ENCODE results near the gene SEC14L6.

The SEC14L6 gene

DNA sequence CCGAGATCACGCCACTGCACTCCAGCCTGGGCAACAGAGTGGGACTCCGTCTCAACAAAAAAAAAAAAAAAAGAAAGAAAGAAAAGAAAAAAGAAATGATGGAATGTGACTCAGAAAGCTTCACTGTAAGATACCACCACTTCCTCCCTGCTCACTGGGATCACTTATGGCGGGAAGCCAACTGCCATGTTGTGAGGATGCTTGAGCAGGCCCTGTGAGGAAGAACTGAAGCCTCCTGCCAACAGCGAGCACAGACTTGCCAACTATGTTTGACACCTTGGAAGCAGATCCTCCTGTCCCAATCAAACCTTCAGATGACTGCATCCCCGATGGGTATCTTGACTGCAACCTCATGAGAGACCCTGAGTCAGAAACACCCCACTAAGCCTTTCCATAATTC is 8.3 kb downstream of the SEC14L6 start:
- in situ Hi-C loops (cut with MboI; ENCODE audit: low sequenced_read_pairs), result no loop called here

DNA sequence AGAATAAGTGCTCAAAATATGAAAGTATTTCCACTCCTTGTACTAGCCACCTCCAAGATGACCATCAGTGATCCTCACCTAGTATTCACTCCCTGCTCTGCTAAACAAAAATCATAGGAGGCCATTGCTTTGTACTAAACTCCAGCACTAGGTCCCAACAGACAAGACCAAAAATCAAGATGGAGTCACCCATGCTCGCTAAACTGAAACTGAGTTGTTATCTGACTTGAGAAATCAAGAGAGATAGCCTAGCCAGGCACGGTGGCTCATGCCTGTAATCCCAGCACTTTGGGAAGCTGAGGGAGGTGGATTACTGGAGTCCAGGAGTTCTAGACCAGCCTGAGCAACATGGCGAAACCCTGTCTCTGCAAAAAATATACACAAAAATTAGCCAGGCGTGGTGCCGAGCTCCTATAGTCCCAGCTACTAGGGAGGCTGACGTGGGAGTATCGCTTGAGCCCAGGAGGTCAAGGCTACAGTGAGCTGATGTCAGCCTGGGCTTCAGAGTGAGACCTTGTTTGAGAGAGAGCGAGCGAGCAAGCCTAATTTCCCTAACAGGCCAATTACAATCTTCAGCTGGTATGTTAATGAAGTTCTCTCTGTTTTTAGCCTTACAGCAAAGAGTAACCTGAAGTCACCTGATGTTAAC is 9.3 kb downstream of the SEC14L6 start:
- in situ Hi-C loops (cut with MboI; ENCODE audit: low sequenced_read_pairs), result no loop called here

DNA sequence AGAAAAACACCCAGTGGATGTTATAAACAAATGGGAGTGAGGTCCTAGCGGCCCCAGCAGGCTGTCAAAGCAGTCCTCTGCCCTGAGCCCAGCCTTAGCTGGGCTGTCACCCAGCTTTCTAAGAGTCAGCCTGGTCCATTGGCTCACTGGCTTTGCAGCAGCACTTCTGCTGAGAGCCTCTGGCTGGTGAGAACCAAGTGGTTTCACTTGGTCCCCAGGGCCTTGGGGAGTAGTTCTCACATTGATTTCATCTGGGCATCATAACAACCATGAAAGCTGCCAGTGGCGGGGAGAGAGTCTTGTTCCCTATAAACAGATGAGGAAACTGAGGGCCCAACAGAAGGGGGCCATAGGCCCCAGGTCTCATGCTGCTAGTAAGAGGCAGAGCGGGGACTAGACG is 11.4 kb downstream of the SEC14L6 start:
- in situ Hi-C loops (cut with MboI; ENCODE audit: low sequenced_read_pairs), result no loop called here

DNA sequence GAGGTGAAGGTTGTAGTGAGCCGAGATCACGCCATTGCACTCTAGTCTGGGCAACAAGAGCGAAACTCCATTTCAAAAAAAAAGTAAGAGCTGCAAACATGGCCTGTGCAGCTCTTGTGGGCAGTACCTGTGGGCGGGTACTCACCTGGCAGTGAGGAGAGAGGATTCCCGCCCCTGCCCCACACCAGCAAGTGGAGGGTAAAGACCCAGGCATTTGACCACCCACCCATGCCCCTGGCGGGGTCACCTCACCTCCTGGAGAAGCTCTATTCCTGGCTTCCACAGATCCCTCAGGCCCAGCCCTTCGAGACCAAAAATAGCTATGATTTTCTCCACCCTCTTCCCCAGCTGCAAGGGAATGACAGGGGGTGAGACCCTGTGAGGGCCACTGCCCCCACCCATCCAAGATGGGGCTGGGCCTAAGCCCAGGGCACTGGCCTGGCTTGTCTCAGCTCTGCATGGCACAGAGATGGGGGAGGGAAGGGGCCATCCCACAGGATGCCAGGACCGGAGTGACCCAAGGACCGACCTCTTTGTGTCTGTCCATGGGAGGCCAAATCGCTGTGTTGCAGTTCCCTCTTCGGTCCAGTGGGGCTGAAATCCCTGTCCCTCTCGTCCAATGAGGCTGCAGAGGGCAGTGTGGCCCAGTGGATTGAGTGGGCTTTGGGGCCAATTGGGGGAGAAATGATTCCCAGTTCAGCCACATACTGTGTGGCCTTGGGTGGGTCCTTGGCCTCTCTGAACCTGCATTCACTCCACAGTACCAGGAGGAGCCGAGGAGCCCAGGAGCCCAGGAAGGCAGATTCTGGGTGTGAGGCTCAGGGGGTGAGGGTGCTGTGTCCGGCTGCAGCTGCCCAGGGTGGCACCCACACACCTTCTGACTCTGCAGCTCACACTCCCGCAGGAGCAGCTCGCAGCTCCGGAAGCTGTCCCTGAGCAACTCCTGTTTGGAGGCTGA is 14.6 kb downstream of the SEC14L6 start:
- in situ Hi-C loops (cut with MboI; ENCODE audit: low sequenced_read_pairs), result no loop called here

DNA sequence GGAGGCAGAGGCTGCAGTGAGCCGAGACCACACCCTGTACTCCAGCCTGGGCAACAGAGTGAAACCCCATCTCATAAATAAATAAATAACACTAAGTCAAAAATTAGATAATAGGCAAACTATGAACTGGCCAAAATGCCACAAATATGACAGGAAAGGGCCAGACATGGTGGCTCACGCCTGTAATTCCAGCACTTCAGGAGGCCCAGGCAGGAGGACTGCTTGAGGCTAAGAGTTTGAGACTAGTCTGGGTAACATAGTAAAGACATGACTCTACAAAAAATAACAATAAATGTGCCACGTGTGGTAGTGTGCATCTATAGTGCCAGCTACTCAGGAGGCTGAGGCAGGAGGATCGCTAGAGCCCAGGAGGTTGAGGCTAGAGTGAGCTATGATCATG is 19.9 kb downstream of the SEC14L6 start:
- in situ Hi-C loops (cut with MboI; ENCODE audit: low sequenced_read_pairs), result no loop called here

DNA sequence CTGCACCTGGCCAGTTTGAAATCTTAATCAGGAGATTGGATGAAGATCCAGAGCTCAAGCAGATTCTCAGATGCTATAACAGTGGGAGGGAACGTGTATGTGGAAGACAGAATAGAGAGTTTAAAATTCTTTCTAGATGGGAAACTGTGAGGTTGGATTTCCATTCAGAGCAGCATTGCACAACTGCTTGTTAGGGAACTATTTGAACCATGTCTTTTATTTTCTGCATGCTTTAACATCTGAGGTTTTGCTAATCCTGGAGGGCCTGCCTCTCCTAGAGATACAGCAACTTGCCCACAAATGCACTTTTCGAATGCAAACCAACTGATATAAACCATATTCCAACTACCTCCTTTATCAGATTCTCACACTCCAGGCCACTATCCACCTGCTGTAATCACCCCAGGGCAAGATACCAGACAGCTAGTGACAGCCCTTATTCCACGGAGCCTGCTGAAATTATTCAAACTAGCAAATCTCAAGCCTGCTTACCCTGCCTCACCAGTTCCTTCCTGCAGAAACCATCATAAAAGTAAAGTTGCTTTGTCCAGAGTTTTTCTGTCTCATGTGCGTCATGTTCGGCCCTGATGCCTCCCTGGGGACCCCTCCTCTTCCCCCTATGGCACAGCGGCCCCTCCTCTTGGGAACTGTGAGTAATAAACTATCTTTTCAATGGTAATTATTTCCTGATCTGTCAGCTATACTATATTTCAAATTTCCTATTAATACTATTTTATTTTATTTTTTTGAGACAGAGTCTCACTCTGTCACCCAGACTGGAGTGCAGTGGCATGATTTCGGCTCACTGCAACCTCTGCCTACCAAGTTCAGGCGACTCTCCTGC is 22.7 kb downstream of the SEC14L6 start:
- in situ Hi-C loops (cut with MboI; ENCODE audit: low sequenced_read_pairs), result no loop called here

DNA sequence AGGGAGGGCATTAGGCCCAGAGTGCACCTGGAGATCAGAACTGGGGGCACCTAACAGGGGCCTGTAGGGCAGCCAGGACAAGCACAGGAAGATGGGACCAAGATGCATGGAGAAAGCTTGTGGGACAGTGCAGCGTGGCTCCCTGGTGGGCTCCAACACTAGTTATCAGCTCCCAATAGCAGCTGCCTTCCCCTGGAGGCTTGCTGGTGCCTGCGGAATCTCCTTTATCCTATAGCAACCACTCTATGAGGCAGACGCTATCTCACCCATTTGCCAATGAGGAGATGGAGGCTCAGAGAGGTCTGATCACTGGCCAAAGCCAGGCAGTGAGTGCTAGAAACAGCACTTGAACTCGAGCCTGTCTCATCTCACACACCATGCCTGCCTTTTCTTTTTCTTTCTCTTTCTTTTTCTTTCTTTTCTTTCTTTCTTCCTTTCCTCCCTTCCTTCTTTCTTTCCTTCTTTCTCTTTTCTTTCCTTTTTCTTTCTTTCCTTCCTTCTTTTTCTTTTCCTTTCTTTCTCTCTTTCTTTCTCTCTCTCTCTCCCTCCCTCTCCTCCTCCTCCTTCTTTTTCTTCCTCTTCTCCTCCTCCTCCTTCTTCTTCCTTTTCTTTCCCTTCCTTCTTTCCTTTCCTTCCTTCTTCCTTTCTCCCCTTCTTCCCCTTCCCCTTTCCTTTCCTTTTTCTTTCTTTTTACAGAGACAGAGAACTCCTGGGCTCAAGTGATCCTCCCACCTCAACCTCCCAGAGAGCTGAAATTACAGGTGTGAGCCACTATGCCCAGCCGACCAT is 25.0 kb downstream of the SEC14L6 start:
- in situ Hi-C loops (cut with MboI; ENCODE audit: low sequenced_read_pairs), result no loop called here

DNA sequence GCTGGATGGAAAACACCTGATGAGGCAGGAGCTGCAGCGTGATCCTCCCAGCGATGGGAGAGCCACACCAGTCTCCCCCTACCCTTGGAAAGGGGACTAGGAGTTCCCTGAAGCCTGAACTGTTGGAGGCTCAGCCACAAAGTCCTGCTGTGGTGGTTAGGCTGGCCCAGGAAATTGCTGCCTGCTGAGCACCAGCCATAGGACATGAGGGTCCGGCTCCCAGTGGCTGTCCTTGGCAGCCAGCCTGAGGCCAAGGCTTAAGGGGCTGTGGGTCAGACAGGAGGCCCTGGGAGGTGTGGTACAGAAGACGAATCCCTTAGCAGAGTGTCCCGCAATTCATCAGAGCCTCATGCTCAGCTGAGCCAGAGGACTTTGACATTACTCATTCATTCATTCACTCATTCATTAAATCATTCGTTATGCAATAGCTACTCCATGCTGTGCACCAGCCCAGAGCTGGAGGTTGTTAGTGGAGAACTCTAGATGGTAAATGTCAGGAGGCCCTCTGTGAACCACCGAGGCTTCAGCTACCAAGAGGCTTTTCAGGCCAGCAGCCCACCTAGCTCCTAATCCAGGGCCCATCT is 26.6 kb downstream of the SEC14L6 start:
- in situ Hi-C loops (cut with MboI; ENCODE audit: low sequenced_read_pairs), result no loop called here

DNA sequence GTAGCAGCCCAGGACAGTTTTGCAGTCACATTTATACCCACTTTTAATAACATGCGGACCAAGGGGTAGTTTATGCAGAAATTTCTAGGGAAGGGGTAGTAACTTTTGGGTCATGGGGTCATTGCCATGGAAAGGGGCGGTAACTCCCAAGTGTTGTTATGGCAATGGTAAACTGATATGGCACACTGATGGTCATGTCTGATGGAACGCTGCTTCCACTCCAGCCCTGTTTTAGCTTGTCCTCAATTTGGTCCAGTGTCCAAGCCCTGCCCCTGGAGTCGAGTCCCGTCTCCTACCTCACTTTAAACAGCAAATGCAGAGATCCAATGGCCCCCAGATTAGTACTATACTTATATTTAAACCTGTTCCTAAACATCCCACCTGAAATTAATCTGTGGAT is 29.8 kb downstream of the SEC14L6 start:
- in situ Hi-C loops (cut with MboI; ENCODE audit: low sequenced_read_pairs), result no loop called here

DNA sequence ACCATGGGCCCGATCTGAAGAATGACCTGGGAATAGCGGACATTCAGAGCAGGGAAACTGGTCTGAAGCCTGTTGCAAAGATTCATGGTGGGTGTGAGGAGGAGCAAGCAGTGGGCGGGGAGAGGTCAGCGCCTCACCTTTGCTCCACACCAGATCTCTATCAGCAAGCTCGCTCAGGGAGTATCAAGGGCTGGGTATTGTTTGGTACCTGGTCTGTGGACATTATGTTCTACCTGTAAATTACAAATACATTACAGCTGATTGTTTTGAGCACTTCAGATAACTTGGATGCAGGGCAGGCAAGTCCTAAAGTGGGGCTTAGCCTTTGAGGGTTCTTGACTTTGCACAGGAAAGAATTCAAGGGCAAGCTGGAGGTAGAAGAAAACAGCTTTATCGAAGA is 30.3 kb downstream of the SEC14L6 start:
- in situ Hi-C loops (cut with MboI; ENCODE audit: low sequenced_read_pairs), result no loop called here

DNA sequence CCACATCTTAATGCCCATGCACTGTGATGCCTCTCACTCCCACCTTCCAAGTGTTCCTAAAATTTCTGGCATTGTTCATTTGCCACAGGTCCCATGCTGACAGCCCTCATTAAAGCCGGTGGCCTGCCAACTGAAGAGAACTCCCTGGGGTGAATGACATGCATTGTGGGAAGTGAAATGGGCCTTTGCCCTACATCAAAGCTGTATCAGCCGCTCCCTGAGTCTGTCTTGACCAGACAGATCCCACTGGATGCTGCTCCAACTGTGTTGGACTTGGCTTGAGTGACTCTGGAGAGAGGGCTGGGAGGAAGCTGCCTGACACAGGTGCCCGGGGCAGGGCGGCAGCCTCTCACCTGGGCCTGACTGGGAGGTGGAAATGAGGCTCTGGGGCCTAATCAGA is 32.3 kb downstream of the SEC14L6 start:
- in situ Hi-C loops (cut with MboI; ENCODE audit: low sequenced_read_pairs), result no loop called here

DNA sequence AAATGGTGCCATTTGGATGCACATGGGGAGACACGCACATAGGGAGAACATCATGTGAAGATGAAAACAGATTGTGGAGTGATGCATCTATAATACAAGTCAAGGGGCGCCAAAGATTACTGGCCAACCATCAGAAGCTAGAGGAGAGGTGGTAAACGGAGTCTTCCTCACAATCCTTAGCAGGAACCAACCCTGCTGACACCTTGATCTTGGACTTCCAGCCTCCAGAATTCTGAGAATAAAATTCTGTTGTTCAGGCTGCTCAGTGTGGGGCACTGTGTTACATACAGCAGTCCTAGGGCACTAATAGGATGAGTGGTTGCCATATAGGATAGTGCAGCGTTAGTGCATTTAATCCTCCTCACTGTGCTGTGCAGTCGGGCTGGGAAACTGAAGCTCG is 33.1 kb downstream of the SEC14L6 start:
- in situ Hi-C loops (cut with MboI; ENCODE audit: low sequenced_read_pairs), result no loop called here

DNA sequence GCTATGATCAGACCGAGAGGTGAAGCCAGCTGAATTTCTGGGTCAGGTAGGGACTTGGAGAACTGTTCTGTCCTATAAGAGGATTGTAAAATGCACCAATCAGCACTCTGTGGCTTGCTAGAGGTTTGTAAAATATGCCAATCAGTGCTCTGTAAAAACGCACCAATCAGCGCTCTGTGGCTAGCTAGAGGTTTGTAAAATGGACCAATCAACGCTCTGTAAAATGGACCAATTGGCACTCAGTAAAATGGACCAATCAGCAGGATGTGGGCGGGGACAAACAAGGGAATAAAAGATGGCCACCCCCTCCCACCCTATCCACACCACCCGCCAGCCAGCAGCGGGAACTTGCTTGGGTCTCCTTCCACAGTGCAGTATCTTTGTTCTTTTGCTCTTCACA is 34.6 kb downstream of the SEC14L6 start:
- in situ Hi-C loops (cut with MboI; ENCODE audit: low sequenced_read_pairs), result no loop called here

DNA sequence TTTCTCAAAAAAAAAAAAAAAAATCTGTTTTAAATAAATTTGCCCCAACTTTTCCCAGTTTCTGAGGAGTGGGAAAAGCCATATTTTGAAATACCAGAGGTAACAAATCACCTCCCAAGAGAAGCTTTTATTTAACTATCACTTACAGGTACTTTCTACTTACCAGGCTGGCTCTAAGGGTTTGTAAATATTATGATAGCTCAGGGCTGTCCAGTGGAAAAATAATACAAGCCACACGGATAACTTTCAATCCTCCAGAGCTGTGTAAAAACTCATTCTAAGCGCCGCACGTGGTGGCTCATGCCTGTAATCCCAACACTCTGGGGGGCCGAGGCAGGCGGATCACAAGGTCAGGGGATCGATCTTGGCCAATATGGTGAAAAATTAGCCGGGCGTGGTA is 35.4 kb downstream of the SEC14L6 start:
- in situ Hi-C loops (cut with MboI; ENCODE audit: low sequenced_read_pairs), result no loop called here

DNA sequence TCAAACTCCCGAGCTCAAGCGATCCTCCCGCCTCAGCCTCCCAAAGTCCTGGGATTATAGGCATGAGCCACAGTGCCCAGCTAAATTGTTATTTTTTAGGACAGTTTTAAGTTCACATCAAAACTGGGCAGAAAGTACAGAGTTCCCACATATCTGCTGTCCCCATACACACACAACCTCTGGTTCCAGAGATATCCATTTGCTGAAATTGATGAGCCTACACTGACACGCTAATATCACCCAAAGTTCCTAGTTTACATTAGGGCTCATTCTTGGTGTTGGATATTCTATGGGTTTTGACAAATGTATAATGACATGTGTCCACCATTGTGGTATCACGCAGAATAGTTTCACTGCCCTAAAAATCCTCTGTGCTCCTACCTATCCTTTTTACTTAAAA is 38.3 kb downstream of the SEC14L6 start:
- in situ Hi-C loops (cut with MboI; ENCODE audit: low sequenced_read_pairs), result no loop called here

DNA sequence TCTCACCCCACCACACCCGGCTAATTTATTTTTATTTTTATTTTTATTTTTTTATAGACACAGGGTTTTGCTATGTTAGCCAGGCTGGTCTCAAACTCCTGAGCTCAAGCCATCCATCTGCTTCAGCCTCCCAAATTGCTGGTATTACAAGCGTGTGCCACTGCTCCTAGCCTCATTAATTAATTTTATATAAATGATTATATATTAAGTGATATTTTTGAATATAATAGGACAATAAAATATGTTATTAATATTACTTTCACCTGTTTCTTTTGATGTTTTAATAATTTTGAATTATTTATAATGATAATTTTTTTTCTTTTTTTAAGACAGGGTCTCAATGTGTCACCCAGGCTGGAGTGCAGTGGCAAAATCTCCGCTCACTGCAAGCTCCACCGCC is 38.9 kb downstream of the SEC14L6 start:
- in situ Hi-C loops (cut with MboI; ENCODE audit: low sequenced_read_pairs), result no loop called here

DNA sequence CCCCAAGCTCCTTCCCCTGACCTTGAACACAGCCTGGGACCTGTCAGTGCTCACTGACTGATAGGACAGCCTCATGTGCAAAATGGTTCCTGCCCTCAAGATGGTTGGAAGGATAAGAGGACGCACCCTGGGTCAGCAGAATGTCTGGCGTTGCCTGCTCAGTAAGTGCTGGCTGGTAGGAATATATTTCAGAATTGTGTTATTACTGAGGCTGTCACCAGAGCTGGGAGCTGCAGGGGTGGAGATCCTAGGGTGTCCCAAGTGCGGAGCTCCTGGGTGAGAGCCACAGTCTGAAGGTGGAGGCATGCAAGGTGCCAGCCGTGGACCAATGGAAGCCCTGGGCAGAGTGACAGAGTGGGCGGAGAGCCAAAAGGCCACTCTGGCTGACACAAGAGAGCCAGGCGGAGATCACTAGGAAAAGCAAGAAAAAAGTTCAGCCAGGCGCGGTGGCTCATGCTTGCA is 40.0 kb downstream of the SEC14L6 start:
- in situ Hi-C loops (cut with MboI; ENCODE audit: low sequenced_read_pairs), result no loop called here

DNA sequence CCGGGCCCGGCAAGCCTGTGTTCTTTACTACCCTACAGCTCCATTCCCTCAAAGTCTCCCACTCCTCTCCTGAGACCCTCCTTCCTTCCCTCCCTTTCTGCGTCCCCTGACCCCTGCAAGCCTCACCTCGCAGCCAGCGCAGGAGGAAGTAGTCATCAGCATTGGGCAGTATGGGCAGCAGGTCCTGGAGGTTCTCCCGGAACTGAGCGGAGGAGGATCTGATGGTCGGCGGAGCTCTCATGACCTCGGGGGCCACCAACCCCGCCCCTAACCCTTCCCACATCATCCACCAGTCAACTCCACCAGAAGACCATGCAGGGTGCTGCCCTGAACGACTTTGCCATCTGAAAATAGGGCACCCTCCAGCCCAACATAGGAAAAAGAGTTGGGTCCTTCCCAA is 43.0 kb downstream of the SEC14L6 start:
- in situ Hi-C loops (cut with MboI; ENCODE audit: low sequenced_read_pairs), result no loop called here

DNA sequence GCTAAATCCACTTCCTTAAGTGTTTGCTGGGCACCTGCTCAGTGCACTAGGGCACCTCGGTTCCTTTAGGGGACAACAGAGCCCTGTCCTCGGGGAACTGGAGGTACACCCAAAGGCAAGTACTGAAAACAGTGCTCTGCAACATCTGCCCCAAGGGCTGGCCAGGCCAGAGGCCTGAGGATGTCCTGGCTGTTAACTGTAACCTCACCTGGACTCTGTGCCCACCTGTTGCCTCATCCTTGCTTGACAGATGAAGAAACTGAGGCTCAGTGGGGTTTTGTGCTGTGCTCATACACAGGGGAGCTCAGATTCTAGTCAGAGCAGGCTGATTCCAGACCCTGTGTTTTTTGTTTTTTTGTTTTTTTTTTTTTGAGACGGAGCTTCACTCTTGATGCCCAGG is 43.6 kb downstream of the SEC14L6 start:
- in situ Hi-C loops (cut with MboI; ENCODE audit: low sequenced_read_pairs), result no loop called here

DNA sequence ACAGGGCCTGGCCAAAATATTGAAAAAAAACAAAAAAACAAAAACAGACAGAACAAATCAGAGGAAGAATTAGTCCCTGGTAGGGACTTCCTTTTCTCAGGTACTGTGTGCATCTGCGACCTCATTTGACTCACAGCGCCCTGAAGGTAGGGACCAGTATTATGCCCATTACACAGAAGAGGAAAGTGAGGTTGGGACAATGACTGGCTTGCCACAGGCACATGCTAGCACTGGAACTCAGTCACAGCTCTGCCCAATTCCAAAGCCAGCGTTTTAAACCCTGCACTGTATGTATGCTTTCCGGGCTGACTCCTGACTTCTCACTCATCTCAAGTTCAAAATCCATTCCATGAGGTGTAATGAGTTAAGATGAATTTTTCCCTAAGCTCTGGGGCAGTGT is 44.4 kb downstream of the SEC14L6 start:
- in situ Hi-C loops (cut with MboI; ENCODE audit: low sequenced_read_pairs), result no loop called here
